HG02852 (cell line): ENCODE data around the gene TFCP2.

Experiments used
- ATAC-seq: cut with Tn5 transposase; IDR thresholded peaks from one replicate; pipeline ENCODE4 v1.9.1; 2021; ENCODE audit warnings: mild to moderate bottlenecking, moderate library complexity; ENCODE audit not compliant: unreplicated experiment

TFCP2 gene

GRCh38 chr12:51197736-51198567 is 25.0 kb upstream of the TFCP2 start:
- no peak for ATAC-seq

GRCh38 chr12:51196547-51196946 is 23.6 kb upstream of the TFCP2 start:
- no peak for ATAC-seq

GRCh38 chr12:51195841-51196240 is 22.9 kb upstream of the TFCP2 start:
- no peak for ATAC-seq

GRCh38 chr12:51192284-51192671 is 19.3 kb upstream of the TFCP2 start:
- no peak for ATAC-seq

- no peak for ATAC-seq
Observed at GRCh38 chr12:51191516-51192283, 18.8 kb upstream of the TFCP2 start.

- no peak for ATAC-seq
Observed at GRCh38 chr12:51190820-51191219, 17.9 kb upstream of the TFCP2 start.

GRCh38 chr12:51189790-51190355 is 16.9 kb upstream of the TFCP2 start:
- no peak for ATAC-seq

GRCh38 chr12:51188359-51189051 is 15.6 kb upstream of the TFCP2 start:
- peak; percentile 67 for ATAC-seq

- ATAC-seq = no peak
Observed at GRCh38 chr12:51187370-51187987, 14.5 kb upstream of the TFCP2 start.

- ATAC-seq = no peak
Observed at GRCh38 chr12:51186465-51187085, 13.6 kb upstream of the TFCP2 start.

- ATAC-seq = no peak
Observed at GRCh38 chr12:51185171-51185717, 12.3 kb upstream of the TFCP2 start.

GRCh38 chr12:51183816-51184215 is 10.9 kb upstream of the TFCP2 start:
- no peak for ATAC-seq

GRCh38 chr12:51183349-51183748 is 10.4 kb upstream of the TFCP2 start:
- no peak for ATAC-seq

GRCh38 chr12:51181558-51181957 is 8.6 kb upstream of the TFCP2 start:
- no peak for ATAC-seq

GRCh38 chr12:51177897-51178296 is 5.0 kb upstream of the TFCP2 start:
- ATAC-seq = no peak

- ATAC-seq = no peak
Observed at GRCh38 chr12:51174501-51174900, 1.6 kb upstream of the TFCP2 start.

- ATAC-seq = no peak
Observed at GRCh38 chr12:51171884-51172514, 936 bp downstream of the TFCP2 start.

- ATAC-seq = no peak
Observed at GRCh38 chr12:51163795-51164194, 9.1 kb downstream of the TFCP2 start.

GRCh38 chr12:51162217-51162616 is 10.7 kb downstream of the TFCP2 start:
- no peak for ATAC-seq
